ENCODE data around the gene GJC2. TPM values are rescaled to one million over a fixed set of nuclear protein-coding genes. Genes with fewer than 3 reads are reported as not detected.
"Not testable (repeated sequence)": the region's sequence is repeated elsewhere in the genome, so short reads cannot be mapped to it uniquely, and the experiment has no call there.

GJC2 gene
- total RNA-seq, 3 donors from 2014 or later: 1.3 TPM

- no peak for TF ChIP-seq POLR2A (IDR thresholded peaks at IDR 0.05)
- no peak for TF ChIP-seq CTCF (IDR thresholded peaks at IDR 0.05)
- no peak for TF ChIP-seq POLR2AphosphoS5 (IDR thresholded peaks at IDR 0.05)
- peak overlapping the region; percentile 74 to 99 (median 93) for H3K4me3 ChIP-seq
- H3K9me3 ChIP-seq: no peaks in the 10 kb centered on the region
- DNase-seq (ENCODE audit: low spot score in 2 of 2): no peak
- H3K27ac ChIP-seq: peak overlapping the region; percentile 94 to 97
- intact Hi-C loops (cut with DNase I; ENCODE audit: low total_unique reads): no loop called here
- H3K4me1 ChIP-seq: peaks cover 7 to 9% of the 10 kb centered on the region in 2 donors
- H3K27me3 ChIP-seq: no peaks in the 10 kb centered on the region
- no peaks in the 10 kb centered on the region for H3K36me3 ChIP-seq
Measured at GRCh38 chr1:228109962-228110488, 39.7 kb upstream of the GJC2 start.

DNA sequence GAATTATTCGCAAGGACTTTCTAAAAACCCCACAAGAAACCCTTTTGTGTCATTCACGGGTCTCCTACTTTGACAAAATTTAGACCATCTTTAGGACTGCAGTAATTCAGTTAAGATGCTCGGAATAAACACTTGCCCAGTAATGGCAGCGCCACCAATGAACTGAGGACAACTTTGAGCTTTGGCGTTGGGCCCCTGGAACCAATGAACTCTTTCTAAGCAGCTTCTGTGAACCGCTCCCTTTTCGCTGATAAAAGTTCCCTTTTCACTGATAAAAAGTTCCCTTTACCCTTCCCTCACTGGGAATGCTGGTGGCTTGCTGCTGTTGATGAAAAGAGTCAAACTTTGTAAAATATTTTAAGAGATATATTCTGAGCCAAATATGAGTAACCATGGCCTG is 39.2 kb upstream of the GJC2 start:
- Histone ChIP-seq H3K4me3 (peak overlapping the region in 1 of 3 donors; percentile 93), H3K9me3 (no peaks in the 10 kb centered on the region), H3K27me3 (no peaks in the 10 kb centered on the region), H3K4me1 (peaks cover 7 to 9% of the 10 kb centered on the region in 2 donors), H3K27ac (peak overlapping the region; percentile 94 to 97), H3K36me3 (no peaks in the 10 kb centered on the region)
- DNase-seq (ENCODE audit: low spot score in 2 of 2): no peak
- TF ChIP-seq POLR2A (IDR thresholded peaks at IDR 0.05): no peak
- no peak for TF ChIP-seq CTCF (IDR thresholded peaks at IDR 0.05)
- TF ChIP-seq POLR2AphosphoS5 (IDR thresholded peaks at IDR 0.05): no peak
- intact Hi-C loops (cut with DNase I; ENCODE audit: low total_unique reads): no loop called here

GRCh38 chr1:228111315-228111714 is 38.4 kb upstream of the GJC2 start:
- H3K4me1 ChIP-seq; H3K36me3 ChIP-seq; H3K9me3 ChIP-seq; intact Hi-C loops (cut with DNase I; ENCODE audit: low total_unique reads); DNase-seq (ENCODE audit: low spot score in 2 of 2); H3K4me3 ChIP-seq; H3K27me3 ChIP-seq: not testable (repeated sequence)
- peak overlapping the region in 1 of 2 donors; percentile 94 for H3K27ac ChIP-seq

DNA sequence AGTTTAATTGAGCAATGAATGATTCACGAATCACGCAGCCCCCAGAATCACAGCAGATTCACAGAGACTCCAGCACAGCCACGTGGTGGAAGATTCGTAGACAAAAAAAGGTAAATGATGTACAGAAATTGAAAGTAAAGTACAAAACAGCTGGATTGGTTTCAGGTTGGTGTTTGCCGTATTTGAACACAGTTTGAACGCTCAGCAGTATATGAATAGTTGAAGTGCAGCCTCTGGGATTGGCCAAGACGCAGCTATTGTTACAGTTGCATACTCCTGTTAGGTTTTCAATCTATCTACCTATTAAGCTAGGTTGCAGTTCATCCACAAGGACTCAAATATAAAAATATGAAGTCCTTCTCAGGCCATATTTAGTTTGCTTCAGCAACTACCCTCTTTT is 37.6 kb upstream of the GJC2 start:
- Histone ChIP-seq H3K4me1 (peaks cover 7 to 9% of the 10 kb centered on the region in 2 donors), H3K4me3 (no peak overlapping the region), H3K27ac (no peak overlapping the region), H3K27me3 (no peaks in the 10 kb centered on the region), H3K9me3 (no peaks in the 10 kb centered on the region), H3K36me3 (no peaks in the 10 kb centered on the region)
- no peak for DNase-seq (ENCODE audit: low spot score in 2 of 2)
- intact Hi-C loops (cut with DNase I; ENCODE audit: low total_unique reads): loop anchor here (2.0 kb wide), 1 partner anchor 33 kb away; no protein-coding TSS in a partner anchor
- no peak for TF ChIP-seq POLR2A (IDR thresholded peaks at IDR 0.05)

GRCh38 chr1:228112617-228113016 is 37.1 kb upstream of the GJC2 start:
- Histone ChIP-seq H3K27ac (no peak overlapping the region), H3K27me3 (no peaks in the 10 kb centered on the region), H3K36me3 (no peaks in the 10 kb centered on the region), H3K9me3 (no peaks in the 10 kb centered on the region), H3K4me3 (no peak overlapping the region), H3K4me1 (peaks cover 7 to 9% of the 10 kb centered on the region in 2 donors)
- DNase-seq (ENCODE audit: low spot score in 2 of 2): no peak
- intact Hi-C loops (cut with DNase I; ENCODE audit: low total_unique reads): loop anchor here (2.0 kb wide), 1 partner anchor 34 kb away; no protein-coding TSS in a partner anchor
- TF ChIP-seq POLR2A (IDR thresholded peaks at IDR 0.05) (no peak), POLR2AphosphoS5 (IDR thresholded peaks at IDR 0.05) (no peak), CTCF (IDR thresholded peaks at IDR 0.05) (no peak)

GRCh38 chr1:228114827-228115226 is 34.9 kb upstream of the GJC2 start:
- Histone ChIP-seq H3K4me1 (no peaks in the 10 kb centered on the region), H3K27ac (no peak overlapping the region), H3K9me3 (no peaks in the 10 kb centered on the region), H3K4me3 (no peak overlapping the region), H3K27me3 (no peaks in the 10 kb centered on the region), H3K36me3 (no peaks in the 10 kb centered on the region)
- no peak for TF ChIP-seq CTCF (IDR thresholded peaks at IDR 0.05)
- no peak for TF ChIP-seq POLR2A (IDR thresholded peaks at IDR 0.05)
- no peak for TF ChIP-seq POLR2AphosphoS5 (IDR thresholded peaks at IDR 0.05)
- intact Hi-C loops (cut with DNase I; ENCODE audit: low total_unique reads): no loop called here
- DNase-seq (ENCODE audit: low spot score in 2 of 2): no peak

Data from breast epithelium (tissue), 4 donors.